Skeletal muscle cell (primary cell): ENCODE results near the gene SEMA4G.
A peak's percentile ranks its signal among the peaks of the same experiment; 100 is the strongest.

Source experiments
- DNase-seq: peaks from one replicate; pipeline ENCODE4 v3.0.0-alpha.2; 2010; ENCODE audit warnings: low read depth
- H3K4me3 ChIP-seq: 2 replicates; pipeline ENCODE4 v1.5.1; 2011; ENCODE audit warnings: low read depth, mild to moderate bottlenecking, control low read depth, low read length, moderate library complexity

The SEMA4G gene

DNA sequence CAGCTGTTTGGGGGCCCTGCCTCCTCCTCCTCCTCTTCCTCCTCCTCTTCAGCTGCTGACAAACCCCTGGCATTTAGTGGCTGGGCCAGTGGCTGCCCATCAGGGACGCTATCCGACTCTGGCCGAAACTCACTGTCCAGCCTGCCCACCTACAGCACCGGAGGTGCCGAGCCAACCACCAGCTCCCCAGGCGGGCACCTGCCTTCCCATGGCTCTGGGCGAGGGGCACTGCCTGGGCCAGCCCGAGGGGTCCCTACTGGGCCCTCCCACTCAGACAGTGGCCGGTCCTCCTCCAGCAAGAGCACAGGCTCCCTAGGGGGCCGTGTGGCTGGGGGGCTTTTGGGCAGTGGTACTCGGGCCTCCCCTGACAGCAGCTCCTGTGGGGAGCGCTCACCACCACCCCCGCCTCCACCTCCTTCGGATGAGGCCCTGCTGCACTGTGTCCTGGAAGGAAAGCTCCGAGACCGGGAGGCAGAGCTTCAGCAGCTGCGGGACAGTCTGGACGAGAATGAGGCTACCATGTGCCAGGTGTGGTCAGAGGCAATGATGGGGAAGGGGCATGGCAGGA, 34.4 kb downstream of the SEMA4G start:
- no peak overlapping the region for H3K4me3 ChIP-seq
- DNase-seq: no peak

DNA sequence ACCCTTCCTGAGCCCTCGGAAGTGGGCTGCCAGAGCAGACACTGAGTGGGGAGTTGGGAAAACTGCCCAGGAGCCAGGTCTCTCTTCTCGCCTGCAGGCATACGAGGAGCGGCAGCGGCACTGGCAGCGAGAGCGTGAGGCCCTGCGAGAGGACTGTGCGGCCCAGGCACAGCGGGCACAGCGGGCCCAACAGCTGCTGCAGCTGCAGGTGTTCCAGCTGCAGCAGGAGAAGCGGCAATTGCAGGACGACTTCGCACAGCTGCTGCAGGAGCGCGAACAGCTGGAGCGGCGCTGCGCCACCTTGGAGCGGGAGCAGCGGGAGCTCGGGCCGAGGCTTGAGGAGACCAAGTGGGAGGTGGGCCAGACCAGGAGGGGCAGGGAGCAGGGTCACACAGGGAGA, 36.1 kb downstream of the SEMA4G start:
- no peak for DNase-seq
- no peak overlapping the region for H3K4me3 ChIP-seq

DNA sequence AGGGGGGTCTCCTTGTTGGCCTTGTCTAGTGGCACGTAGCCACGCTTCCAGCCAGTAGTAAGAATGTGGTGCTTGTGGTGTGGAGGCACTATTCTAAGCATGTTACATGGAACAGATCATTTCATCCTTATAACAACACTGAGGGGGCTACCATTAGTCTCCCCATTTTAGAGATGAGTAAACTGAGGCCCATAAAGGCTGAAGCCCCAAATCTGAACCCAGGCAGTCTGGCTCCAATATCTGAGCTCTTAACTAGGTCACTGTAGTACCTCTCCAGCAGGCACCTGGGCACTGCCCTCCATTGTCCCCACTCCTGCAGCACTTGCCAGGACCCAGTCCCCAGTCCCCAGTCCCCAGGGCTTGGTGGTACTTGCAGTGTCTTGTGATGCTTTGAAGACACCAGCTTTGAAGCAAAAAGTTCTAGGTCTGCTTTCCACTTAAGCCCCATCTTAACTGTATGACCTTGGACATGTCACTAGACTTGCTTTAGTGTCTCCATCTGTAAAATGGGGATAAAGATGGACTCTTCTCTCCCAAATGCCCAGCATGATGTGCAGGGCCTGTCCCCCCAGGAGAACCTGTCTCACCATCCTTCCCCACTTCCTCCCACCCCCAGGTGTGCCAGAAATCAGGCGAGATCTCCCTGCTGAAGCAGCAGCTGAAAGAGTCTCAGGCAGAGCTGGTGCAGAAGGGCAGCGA, 36.7 kb downstream of the SEMA4G start:
- DNase-seq: no peak
- H3K4me3 ChIP-seq: no peak overlapping the region

DNA sequence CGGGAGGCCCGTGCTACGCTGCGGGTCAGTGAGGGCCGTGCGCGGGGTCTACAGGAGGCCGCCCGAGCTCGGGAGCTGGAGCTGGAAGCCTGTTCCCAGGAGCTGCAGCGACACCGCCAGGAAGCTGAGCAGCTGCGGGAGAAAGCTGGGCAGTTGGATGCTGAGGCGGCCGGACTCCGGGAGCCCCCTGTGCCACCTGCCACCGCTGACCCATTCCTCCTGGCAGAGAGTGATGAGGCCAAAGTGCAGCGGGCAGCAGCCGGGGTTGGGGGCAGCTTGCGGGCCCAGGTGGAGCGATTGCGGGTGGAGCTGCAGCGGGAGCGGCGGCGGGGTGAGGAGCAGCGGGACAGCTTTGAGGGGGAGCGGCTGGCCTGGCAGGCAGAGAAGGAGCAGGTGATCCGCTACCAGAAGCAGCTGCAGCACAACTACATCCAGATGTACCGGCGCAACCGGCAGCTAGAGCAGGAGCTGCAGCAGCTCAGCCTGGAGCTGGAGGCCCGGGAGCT, 37.3 kb downstream of the SEMA4G start:
- H3K4me3 ChIP-seq: no peak overlapping the region
- DNase-seq: no peak

DNA sequence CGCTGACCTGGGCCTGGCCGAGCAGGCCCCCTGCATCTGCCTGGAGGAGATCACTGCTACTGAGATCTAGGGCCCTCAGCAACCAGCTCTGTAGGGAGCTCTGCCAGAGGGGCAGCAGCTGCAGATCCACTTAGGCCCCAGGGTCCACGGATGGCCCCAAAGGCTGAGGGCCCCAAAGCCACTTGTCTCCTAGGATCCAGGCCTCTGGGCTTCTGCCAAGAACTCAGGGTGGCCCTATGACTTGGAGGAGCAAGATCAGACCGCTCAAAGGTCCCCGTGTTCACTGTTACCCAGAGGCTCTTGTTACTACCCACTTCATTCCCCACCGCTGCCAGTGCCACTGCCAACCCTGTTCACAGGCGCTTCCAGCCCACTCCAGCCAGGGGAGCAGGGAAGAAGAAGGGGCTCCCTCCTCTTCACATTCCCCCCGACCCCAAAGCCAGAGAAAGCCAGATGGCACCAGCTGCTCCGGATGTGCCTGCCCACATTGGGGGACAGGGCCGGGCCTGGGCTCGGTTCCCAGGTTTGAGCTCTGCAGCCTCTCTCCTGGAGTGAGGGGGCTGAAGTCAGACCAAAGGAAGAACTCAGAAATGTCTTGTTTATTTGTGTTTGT, 37.9 kb downstream of the SEMA4G start:
- DNase-seq: no peak
- H3K4me3 ChIP-seq: no peak overlapping the region

DNA sequence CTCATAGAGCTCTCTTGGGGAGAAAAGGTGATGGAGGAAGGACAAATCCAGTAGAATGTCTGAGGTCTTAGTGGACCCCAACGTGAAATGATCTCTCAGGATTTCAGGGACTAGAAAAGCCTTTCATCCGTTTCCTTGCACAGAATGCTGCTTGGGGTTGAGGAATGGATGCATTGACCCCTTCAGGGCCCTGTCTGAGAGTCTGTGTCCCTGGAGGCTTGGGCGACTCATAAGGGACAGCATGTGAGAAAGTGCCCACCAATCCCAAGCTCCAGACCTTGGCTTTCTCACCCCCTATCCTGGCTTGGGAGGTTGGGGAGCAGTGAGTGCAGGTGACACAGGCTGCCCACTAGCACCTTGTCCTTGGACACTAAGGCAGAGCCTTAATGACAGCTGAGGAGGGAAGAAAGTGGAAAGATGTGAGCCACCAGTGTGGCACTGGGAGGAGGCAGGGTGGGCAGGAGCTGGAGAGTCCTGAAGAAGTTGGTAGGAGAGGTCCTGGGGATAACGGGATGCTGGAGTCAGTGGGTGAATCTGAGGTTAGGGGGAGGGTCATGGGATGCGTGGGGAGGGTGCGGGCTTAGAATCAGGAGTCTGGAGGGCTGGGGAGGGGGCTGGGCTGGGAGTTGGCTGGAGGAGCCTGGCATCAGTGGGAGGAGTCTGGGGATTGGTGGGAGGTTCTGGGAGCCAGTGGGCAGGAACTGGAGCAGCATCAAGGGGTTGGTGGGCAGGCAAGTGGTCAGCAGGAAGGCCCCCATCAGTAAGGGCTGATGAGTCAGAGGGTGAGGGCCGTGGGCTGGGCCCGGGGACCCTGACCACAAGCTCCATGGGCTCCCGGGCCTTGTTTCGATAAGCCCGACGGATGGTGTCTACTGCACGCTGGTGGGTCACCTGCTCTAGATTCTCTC, 38.9 kb downstream of the SEMA4G start:
- H3K4me3 ChIP-seq: no peak overlapping the region
- DNase-seq: no peak

DNA sequence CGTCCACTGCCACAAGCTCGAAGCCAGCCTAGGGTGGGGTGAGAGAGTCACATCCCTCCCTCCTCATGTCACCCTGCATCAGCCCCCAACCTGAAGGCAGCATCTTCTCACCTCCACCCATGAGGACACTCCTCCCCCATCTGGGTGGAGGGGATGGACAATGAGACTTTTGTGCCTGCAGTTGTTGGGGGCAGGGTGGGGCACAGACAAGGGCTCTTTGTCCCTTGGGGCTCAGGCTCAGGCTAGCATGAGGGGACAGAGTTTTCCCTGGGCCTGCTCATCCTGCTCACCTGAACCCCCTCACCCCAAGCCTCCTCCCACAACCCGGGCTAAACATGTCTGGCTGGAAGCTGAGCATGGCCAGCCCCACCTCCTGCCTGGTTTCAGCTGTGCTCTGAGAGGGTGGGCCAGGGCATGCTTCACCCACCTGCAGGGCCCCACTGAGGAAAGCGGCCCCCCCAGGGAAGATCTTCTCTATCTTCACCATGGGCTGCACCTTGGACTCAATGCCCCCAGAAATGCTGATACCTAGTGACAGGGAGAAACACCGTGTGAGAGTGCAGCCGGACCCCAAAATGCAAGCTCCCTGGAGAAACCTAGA, 39.6 kb downstream of the SEMA4G start:
- no peak for DNase-seq
- H3K4me3 ChIP-seq: no peak overlapping the region

DNA sequence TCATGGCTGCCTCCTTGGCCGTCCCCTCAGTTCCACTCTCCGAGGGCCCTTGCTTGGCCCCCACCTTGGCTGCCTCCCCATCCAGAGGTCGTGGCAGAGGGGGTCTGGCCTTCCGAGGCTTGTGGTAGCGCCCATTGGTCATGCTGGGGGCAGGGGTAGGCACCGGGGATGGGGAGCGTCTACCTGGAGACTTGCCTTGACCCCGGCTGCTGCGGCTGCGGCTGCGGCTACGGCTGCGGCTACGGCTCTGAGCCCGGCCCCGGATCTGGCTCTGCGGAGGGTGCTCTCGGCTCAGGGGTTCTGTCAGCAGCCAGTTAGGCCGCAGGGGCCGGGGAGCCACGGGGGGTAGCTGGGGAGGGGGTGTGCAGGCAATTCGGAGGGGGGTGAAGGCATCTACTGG, 41.0 kb downstream of the SEMA4G start:
- DNase-seq: no peak
- H3K4me3 ChIP-seq: no peak overlapping the region

DNA sequence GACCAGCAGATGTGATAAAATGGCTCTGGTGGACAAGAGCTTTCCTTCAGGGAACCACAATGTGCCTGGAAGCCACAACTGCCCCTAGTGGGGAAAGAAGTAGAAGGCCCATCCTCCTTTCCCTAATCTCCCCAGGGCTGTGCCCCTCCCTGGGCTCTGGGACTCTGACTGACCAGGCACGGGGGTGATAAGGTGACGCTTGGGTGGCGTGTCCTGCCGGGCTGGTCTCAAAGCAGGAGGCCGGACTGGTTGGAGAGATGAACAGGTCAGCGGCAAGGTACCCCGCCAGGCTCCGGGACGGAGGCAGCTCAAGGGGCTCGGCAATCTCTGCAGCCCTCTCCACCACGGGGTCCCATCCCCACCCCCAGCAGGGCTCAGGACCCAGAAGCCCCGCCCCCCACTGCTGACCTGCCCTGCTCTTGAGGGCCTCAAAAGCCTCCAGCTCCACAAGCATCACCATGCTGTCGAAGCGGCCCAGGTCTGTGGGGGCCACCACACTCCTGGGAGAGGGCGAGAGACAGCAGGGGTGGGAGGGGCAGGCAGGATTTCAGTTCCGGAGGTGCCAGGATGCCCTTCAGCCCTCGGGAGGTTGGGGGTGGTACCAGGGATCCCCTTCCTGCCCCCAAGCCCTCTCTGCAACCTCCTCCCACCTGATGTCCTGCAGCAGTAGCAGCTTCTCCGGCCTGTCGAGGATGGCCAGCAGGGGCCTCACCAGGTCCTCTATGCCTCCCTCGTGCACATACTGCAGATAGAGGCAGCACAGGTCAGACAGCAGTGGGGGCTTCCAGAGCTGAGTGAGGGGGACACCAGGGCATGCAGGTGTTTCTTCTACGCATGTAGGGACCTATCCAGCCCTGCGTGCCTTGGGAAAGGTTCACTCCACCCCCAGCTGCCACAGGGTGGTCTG, 42.5 kb downstream of the SEMA4G start:
- H3K4me3 ChIP-seq: no peak overlapping the region
- no peak for DNase-seq

DNA sequence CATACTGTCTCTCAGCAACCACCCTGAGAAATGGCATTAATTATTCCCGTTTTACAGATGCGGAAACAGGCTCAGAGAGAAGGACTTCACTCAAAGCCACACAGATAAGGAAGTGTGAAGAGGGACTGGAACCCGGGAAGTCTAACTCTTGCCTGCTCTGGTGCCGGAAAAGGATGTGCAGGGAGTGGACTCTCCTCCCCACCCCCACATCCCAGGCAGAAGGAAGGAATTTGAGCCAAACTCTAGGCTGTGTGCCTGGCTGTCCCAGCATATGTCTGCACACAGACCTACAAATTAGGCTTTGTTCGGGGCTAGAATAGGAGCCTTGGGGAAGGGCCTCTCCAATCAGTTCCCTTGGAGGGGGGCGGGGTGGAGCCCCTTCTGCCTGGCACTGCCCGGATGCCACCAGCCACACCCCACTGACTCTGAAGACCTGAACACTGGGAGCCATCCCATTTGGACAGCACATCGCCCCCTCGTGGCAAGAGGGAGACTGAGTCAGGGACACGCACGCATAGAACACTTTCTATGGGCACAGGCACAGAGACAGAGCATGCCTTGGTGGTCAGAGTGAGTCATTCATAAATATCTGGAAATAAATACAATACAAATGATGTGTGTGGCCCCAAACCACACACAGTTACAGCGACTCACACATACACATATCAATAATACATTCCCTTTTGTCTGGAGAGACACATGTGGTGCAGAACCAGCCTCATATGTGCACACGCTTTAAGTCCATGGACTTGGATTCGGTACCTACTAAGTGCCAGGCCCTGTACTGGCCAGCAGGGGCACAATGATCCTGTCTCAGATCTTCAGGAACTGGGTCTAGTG, 43.4 kb downstream of the SEMA4G start:
- no peak for DNase-seq
- H3K4me3 ChIP-seq: no peak overlapping the region

DNA sequence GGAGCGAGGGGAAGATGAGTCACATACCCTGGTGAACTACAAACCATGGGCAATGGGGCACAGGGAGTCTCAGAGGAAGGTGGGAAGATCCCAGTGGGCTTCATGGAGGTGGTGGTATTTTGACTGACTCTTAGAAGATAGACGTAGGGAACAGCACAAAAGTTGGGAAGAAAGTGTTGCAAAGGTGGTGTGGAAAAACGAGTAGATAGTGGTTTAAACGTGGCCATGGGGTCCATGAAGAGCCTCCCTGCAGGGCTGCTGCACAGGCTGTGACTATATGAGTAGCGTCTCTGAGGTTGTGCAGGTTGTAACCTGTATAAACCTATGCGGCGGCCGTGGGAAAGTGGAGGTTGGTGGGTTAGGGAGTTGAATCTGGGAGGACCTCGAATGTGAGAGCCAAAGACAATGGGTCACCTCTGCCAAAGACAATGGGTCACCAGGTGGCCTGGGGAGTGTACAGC, 44.1 kb downstream of the SEMA4G start:
- H3K4me3 ChIP-seq: no peak overlapping the region
- DNase-seq: no peak

DNA sequence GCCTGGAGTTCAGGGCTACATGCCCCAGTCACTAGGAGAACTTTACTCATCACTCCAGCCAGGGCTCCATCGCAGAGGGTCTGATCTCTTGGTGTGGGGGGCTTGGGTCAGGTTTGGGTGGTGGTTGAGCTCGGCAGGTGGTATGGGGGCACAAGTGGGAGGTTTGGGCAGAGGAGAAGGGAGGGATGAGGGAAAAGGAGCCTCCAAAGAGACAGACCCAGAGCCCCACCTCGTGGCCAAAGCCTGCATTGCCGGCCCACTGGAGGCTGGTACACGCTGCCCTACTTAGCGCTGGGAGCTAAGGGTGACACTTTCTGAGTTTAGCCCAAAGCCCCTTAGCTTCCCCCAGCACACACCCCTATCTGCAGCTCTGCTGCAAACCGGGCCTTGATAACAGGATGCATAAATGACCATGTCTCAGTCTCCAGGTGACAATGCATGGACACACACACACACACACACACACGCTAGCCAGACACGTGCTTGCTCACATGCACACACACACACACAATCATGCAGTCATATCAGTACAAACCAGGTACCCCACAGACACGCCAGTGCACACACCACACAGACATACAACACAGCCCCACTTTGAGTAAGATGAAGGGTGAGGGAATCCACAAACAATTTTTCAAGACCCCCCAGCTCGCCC, 45.1 kb downstream of the SEMA4G start:
- no peak for DNase-seq
- no peak overlapping the region for H3K4me3 ChIP-seq

DNA sequence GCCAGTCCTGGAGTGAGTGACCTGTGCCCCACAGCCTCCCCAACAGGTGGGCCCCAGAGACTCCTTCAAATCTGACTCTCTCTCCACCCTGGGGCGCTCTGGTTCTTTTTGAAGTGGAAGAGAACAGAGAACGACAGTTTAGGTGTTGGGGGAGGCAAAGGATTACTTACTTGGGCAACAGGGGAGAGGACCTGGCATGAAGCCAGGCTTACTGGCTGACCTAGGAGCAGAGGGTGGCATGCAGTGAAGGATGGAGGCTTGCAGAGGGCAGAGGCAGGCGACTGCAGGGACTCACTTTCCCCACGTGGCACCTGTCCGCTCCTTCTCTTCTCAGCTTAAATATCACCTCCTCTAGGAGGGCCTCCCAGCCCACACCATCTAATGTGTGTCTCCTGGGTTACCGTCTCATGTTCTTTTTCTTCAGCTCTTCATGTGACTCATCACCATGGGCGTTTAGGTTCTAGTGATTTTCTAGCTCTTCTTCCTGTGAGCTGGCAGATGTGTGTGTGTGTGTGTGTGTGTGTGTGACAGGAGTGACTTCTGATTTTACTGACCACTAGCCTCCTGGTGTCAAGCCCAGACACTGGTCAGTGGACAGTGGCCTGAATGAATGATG, 45.8 kb downstream of the SEMA4G start:
- DNase-seq: peak; percentile 93
- H3K4me3 ChIP-seq: no peak overlapping the region

DNA sequence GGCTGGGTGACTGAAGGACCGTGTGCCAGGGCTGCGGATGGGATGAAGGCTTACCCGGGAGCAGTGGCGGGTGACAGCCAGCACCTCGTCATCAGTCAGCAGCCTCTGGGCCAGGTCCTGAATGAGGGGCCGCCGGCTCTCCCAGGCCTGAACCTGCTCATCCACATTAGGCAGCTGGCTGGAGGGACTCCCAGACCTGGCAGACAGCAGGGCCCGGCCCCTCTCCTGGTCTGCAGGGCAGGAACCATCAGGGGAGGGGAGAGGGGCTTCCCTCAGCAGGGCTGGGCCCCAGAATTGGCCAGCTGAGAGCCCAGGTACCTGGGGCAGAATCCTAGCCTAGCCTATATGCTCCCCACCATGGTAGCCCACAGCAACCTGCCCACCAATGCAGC, 46.3 kb downstream of the SEMA4G start:
- H3K4me3 ChIP-seq: no peak overlapping the region
- no peak for DNase-seq

DNA sequence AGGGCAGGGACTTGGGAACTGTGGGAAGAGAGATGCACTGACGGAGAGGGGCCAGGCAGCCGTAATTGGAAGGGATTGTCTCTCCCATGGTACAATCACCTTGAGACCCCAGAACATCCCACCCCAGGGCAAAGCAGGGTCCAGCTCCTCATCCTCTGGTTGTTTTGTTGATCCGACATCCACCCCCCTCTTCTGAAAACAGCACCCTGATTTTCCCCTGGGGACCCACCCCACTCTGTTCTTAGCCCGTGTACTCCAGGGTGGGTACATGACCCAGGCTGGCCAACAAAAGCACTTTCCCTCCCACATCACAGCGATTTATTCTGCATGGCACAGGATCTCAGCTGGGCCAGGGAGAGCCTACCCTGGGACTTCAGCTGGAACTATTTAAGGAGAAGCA, 47.5 kb downstream of the SEMA4G start:
- DNase-seq: no peak
- no peak overlapping the region for H3K4me3 ChIP-seq

DNA sequence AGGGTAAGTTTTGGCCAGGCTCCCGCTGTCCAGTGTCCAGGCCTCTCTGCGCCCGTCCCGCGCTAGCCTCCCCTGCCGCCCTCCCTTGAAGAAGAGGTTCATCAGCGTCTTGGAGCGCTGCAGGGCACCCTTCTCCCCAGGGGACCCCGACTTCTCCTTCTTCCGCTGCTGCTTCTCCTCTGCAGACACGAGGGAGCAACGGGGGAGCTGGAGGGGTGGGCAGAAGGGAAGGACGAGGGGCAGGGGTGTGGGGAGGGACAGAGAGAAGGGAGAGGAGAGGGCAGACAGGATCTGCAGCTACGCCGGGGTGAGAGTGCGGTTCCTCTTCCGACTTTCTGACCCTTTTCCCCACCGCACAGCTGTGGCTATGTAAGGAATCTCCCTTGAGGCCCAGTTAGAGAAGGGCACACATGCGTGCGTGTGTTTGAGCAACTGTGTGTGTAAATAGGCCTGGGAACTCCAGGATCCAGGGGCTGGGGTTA, 48.9 kb downstream of the SEMA4G start:
- no peak overlapping the region for H3K4me3 ChIP-seq
- no peak for DNase-seq
